T-helper 1 cell (primary cell): ENCODE data around the gene TTC7B.
A peak's percentile ranks its signal among the peaks of the same experiment; 100 is the strongest.

ENCODE experiments used
- DNase-seq, 5 donors: peaks; one replicate each; pipeline ENCODE4 v3.0.0-alpha.2; 2012 to 2020

Gene TTC7B

GRCh38 chr14:90666571-90666970, 149.7 kb downstream of the TTC7B start:
- no peak for DNase-seq

GRCh38 chr14:90665321-90666000, 150.8 kb downstream of the TTC7B start:
- no peak for DNase-seq

GRCh38 chr14:90664911-90665310, 151.3 kb downstream of the TTC7B start:
- no peak for DNase-seq

DNA sequence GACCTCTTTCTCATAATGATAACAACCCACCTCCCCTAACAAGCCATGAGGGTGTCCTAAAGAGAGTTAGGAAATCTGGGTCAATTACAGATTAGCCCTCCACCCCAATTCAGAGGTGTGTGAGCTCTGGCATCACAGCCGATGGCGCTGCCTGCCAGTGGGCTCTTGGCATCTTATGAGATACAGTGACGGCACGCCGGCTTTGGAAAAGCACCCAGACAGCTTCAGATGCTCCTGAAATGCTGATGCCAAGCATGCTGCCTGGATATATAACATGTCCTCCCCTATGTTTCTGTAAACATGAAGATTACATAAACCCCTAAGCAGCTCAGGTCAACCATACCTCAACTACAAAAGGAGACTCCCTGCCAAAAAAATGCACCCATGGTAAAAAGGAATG, 152.6 kb downstream of the TTC7B start:
- no peak for DNase-seq

- no peak for DNase-seq
Observed at GRCh38 chr14:90663140-90663539, 153.1 kb downstream of the TTC7B start.

GRCh38 chr14:90661866-90662265, 154.4 kb downstream of the TTC7B start:
- no peak for DNase-seq

DNA sequence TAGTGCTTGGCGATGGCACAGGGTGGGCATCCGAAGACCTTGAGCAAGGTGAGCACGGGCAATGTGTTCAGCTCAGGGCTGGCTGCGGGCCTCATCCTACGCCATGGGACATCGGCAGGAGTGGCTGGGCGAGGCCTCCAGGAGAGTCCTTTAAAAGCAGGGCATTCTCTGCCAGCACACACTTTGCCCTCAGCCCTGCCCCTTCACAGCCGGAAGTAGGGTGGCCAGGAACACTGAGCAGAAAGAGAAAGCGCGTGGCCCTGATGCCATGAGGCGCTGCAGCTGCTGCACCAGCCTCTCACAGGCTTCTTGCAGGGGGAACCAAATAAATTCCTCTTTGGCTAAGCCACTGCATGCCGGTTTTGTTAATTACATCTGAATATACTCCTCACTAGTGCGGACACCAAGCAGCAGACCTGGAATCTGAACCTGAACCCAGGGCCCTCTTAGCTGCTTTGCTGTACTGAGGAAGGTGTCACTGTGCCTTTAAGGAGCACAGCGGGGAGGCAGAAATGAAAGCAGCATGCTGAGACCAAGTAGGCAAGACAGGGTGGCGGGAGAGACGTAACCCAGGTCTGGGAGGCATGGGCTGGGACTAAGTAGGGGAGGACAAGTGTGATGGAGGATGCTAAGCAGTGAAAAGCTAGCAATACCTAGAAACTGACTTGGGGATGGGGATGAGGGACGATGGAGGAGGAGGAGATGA, 155.2 kb downstream of the TTC7B start:
- DNase-seq = no peak

GRCh38 chr14:90659156-90659555, 157.1 kb downstream of the TTC7B start:
- no peak for DNase-seq

- peak in 1 of 5 donors; percentile 5 for DNase-seq
Observed at GRCh38 chr14:90658541-90658967, 157.7 kb downstream of the TTC7B start.

DNA sequence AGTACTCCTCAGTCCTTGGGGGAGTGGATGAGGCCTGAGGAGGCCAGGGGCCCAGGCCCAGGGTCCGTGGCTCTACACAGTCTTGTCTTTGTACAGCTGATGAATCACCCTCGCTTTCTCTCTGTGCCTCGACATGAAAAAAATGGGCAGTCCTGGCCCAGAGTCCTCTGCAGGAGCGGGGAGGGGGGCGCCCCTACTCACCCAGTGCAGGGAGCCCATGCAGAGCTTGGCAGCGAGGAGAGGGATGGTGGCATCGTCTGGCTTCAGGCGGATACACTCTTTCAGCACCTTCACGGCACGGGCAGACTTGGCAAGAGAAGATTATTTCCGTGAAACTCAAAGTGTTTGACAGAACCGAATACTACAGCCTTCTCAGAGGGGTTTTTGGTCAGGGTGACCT, 159.3 kb downstream of the TTC7B start:
- no peak for DNase-seq

DNA sequence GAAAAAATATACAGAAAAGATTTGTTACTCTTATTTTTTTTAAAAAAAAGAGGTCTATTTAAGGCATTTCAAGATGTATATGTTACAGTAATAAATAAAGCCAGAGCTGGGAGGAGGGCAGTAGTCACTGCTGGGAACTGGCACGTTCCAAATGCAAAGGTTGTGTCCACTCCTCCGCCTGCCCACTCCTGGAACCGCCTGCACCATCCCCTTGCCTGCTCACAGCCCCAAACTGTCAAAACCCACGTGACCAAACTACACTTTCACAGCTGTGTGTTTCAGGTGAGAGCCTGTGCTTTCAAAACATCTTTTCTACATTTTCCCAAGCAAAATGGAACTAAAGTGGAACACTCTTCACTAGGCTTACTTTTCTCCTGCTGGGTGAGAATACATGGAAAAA, 160.4 kb downstream of the TTC7B start:
- DNase-seq = no peak

- DNase-seq = no peak
Observed at GRCh38 chr14:90654831-90655276, 161.4 kb downstream of the TTC7B start.

DNA sequence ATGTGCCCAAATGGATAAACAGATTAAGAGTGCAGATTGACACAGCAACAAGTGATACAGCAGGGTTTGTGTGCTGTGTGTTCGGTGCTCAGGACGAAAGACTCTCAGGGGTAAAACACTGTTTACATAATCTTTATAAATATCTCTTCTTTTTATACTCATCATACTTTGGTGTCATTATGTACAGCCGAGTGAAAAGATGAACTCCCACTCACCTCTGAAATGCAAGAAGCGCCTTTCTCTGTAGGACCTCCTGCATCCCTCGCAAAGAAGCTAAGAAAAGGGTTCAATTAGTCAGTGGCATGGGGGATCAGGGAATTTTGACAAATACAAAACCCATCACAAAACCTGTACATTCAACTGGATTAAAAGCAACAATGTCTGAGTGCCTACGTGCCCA, 163.6 kb downstream of the TTC7B start:
- no peak for DNase-seq

DNA sequence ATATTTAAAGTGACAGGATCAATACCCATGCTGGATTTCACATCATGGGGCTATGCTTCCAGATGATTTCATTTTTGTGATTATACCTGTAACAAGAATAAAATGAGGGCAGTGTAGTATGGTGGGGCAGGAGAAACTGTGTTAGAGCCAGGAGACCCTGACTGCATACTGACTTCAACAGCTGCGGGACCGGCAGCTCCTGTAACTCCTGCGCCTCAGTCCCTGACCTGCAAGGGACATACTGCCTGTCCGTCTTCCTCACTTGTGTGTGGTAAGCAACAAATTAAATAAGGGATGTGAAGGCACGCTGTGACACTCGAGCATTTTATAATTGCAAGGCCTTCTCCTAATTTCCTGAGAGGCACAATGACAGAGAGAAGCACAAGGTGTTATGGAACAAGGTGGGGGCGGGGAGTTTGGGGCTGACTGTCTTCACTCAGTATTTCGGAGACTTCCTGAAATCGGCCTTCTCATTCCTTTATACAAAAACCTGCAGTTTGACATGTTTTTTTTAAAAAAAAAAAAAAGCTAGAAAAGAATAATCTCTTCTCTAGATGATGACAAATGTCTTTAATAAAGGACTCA, 164.2 kb downstream of the TTC7B start:
- no peak for DNase-seq

GRCh38 chr14:90651271-90651804, 164.9 kb downstream of the TTC7B start:
- no peak for DNase-seq

GRCh38 chr14:90649557-90650135, 166.6 kb downstream of the TTC7B start:
- DNase-seq = no peak

- DNase-seq = no peak
Observed at GRCh38 chr14:90649083-90649482, 167.1 kb downstream of the TTC7B start.

DNA sequence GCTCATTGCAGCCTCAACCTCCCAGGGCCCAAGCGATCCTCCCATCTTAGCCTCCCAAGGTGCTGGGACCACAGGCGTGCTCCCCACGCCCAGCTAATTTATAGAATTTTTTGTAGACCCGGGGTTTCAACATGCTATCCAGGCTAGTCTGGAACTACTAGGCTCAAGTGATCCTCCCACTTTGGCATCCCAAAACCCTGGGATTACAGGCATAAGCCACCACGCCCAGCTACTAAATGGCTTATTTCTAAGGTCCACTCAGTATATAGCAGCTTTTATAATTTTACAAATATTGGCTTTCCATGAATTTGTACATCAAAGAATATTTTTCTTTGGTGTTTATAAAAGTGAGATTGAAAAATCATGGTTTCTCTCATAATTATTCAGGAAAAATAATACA, 167.8 kb downstream of the TTC7B start:
- DNase-seq = no peak

- DNase-seq = no peak
Observed at GRCh38 chr14:90647473-90648005, 168.7 kb downstream of the TTC7B start.

DNA sequence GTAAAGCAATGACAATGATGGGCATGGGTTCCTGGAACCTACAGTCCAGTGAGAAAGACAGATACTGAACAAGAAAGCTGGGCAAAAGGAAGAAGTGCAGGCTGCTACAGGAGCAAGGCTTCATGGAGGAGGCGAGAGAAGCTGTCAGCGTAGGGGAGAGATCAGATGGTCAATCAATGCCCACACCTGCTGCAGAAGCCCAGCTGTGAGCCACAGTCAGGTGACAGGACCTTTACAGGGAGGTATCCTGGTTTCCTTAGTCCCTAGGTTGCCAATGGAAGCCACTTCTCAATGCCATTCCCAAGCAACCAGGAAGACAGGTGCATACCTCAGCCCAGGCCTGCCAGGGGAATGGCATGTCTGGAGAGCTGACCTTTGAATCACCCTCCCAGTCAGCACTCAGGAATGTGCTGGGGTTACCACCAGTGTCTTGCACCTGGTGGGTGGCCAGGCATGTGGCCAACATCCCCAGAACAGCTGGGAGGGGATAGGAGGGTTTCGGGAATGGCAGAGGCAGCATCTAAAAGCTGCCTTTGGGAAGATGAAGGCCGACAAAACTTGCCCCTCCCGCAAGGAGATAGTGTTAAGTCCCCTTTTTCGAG, 170.3 kb downstream of the TTC7B start:
- DNase-seq = no peak

GRCh38 chr14:90644882-90645281, 171.3 kb downstream of the TTC7B start:
- DNase-seq = no peak

DNA sequence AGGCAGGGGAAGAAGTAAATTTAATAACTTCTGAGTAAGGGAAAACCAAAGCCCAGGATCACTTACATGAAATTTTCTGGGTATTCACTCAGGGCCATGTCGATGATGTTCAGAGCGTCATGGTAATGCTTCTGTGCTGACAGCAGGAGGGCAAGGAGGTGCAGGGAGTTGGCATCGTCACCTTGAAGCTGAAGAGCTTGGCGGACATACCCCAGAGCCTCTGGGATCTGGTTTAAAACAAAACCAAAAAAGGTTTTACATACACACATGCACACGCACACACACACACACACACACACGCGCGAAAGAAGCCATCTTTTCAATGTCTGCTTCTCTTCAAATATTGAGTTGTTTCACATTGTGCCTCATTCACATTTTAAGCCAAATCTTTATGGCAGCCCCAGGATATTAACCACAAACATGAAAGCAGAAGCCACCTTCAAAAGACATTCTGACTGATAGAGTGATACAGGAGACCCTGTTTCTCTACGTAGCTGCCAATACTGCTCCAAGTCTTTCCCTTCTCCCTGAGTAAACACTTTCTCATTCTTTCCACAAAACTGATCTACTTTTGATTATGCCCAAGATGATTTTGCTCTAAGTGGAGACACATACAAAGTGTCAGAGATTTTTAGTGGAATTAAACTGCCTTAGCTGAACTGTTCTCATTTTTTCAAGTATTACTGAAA, 172.1 kb downstream of the TTC7B start:
- DNase-seq = no peak
